Endothelial cell of umbilical vein (primary cell): ENCODE measurements around the gene ABLIM1.

Source experiments
- EZH2 ChIP-seq: IDR thresholded peaks from 2 replicates; pipeline ENCODE4 v1.6.1; 2012; ENCODE audit warnings: borderline replicate concordance, low read depth, mild to moderate bottlenecking, moderate library complexity, low read length, inconsistent platforms; ENCODE audit not compliant: severe bottlenecking
- POLR2A ChIP-seq: IDR thresholded peaks from 2 replicates; pipeline ENCODE4 v1.6.1; 2012; ENCODE audit warnings: low read depth, mild to moderate bottlenecking, control low read depth, low read length
- TF ChIP-seq, protein P1 (sequence below), 2 donors: IDR thresholded peaks; 1 replicate in 1 of 2; 2 replicates in 1 of 2; pipeline ENCODE4 v1.5.1; 2011; ENCODE audit warnings: low read length in 2 of 2, mild to moderate bottlenecking in 2 of 2, moderate library complexity in 2 of 2, control low read depth in 1 of 2, inconsistent platforms in 1 of 2, low read depth in 1 of 2; ENCODE audit not compliant: insufficient read depth in 1 of 2; ENCODE audit errors: extremely low read depth in 1 of 2

DNA sequence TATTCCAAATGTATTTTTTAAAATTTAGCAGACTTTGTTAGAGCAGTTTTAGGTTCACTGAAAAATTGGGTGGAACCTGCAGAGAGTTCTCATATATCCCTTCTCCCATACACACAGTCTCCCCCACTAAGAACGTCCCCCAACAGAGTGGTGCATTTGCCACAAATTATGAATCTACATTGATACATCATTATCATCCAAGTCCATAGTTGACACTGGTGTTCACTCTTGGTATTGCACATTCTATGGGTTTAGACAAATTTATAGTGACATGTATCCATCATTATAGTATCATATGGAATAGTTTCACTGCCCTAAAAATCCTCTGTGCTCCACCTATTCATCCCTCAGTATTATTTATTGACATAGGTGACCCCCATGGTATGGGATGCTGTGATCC is 156.4 kb downstream of the ABLIM1 start:
- TF ChIP-seq, protein P1, sequence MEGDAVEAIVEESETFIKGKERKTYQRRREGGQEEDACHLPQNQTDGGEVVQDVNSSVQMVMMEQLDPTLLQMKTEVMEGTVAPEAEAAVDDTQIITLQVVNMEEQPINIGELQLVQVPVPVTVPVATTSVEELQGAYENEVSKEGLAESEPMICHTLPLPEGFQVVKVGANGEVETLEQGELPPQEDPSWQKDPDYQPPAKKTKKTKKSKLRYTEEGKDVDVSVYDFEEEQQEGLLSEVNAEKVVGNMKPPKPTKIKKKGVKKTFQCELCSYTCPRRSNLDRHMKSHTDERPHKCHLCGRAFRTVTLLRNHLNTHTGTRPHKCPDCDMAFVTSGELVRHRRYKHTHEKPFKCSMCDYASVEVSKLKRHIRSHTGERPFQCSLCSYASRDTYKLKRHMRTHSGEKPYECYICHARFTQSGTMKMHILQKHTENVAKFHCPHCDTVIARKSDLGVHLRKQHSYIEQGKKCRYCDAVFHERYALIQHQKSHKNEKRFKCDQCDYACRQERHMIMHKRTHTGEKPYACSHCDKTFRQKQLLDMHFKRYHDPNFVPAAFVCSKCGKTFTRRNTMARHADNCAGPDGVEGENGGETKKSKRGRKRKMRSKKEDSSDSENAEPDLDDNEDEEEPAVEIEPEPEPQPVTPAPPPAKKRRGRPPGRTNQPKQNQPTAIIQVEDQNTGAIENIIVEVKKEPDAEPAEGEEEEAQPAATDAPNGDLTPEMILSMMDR (IDR thresholded peaks at IDR 0.05; ENCODE audit: extremely low read depth in 1 of 2, insufficient read depth in 1 of 2, low read depth in 1 of 2, low read length in 2 of 2) = no peak
- TF ChIP-seq EZH2 (no peak), POLR2A (no peak)
